Measurements from ENCODE around the gene DESI2. TPM values are rescaled to one million over a fixed set of nuclear protein-coding genes. Genes with fewer than 3 reads are reported as not detected.

DESI2 gene
- total RNA-seq, 3 donors from 2014 or later: 27.5 to 36.3 (median 31.1) TPM

DNA sequence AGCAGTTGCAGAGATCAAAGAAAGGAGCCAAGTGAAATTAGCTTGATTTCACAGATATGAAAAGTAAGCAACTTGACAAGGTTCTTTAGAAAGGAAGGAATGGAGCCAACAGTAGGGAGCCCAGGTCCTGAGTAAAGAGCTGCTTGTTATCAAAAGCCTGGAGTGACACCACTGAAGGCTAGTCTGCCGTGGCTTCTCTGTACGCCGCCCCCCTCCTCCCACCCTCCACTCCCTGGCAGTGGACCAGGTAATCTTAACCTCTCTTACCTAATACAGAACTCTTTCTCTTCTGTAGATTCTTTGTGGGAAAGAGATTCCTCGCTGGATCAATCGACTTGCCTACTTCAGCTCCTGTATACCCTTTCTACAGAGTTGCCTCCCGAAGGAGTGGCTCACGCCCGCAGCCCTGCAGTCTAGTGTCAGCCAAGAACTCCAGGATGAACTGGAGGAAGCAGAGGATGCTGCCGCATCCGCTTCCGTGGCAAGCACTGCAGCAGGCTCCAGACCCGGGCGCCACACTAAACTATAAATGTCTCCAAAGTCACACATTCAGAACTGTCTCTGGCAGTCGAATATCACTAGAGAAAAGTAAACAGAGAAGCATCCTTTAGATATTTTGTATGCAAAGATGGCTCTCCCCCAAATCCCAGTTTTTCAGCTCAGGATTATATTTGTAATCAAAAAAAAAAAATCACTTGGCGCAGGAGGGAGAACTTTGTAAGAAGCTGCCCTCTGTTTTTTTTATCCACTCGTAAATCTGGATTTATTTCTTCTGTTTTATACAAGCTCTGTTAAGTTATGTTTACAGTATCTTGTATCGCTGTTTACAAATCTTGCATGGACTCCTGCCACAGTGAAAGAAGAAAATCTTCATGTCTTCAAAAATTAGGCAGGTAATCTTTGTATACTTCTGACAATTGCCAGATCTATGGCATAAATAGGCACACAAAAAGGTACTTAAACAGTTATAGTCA lies 52.6 kb downstream of the DESI2 start:
- Histone ChIP-seq H3K9me3 (no peaks in the 10 kb centered on the region), H3K27me3 (no peaks in the 10 kb centered on the region), H3K4me1 (no peaks in the 10 kb centered on the region), H3K36me3 (no peaks in the 10 kb centered on the region), H3K4me3 (no peak overlapping the region), H3K27ac (no peak overlapping the region)
- intact Hi-C loops (cut with DNase I; ENCODE audit: low total_unique reads): loop anchor here (5.0 kb wide), 1 partner anchor 408 kb away; no protein-coding TSS in a partner anchor
- TF ChIP-seq, protein P1, sequence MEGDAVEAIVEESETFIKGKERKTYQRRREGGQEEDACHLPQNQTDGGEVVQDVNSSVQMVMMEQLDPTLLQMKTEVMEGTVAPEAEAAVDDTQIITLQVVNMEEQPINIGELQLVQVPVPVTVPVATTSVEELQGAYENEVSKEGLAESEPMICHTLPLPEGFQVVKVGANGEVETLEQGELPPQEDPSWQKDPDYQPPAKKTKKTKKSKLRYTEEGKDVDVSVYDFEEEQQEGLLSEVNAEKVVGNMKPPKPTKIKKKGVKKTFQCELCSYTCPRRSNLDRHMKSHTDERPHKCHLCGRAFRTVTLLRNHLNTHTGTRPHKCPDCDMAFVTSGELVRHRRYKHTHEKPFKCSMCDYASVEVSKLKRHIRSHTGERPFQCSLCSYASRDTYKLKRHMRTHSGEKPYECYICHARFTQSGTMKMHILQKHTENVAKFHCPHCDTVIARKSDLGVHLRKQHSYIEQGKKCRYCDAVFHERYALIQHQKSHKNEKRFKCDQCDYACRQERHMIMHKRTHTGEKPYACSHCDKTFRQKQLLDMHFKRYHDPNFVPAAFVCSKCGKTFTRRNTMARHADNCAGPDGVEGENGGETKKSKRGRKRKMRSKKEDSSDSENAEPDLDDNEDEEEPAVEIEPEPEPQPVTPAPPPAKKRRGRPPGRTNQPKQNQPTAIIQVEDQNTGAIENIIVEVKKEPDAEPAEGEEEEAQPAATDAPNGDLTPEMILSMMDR (IDR thresholded peaks at IDR 0.05): no peak
- no peak for TF ChIP-seq POLR2A (IDR thresholded peaks at IDR 0.05)
- DNase-seq (ENCODE audit: low spot score in 2 of 2): no peak

DNA sequence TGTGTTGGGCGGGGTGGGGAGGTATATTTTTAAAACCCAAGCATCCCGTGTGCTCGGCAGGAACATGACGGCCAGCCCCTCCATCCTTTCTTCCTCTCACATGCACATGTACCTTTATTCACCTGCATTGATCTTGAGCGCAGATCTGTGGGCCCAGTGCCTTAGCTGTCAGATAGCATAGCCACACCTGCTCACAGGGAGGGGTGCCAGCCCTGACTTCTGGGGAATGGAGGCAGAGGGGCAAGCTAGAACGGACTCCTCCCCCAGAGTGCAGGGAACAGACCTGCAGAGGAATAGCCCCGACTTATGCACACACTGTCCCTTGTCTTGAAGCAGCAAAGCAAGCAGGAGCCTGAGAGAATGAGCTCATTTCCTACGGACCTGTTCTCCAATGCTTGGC lies 56.1 kb downstream of the DESI2 start:
- TF ChIP-seq, protein P1 (IDR thresholded peaks at IDR 0.05): no peak
- TF ChIP-seq POLR2A (IDR thresholded peaks at IDR 0.05) (no peak), POLR2AphosphoS5 (IDR thresholded peaks at IDR 0.05) (no peak)
- Histone ChIP-seq H3K27me3 (no peaks in the 10 kb centered on the region), H3K27ac (no peak overlapping the region), H3K9me3 (no peaks in the 10 kb centered on the region), H3K4me1 (no peaks in the 10 kb centered on the region), H3K36me3 (no peaks in the 10 kb centered on the region), H3K4me3 (no peak overlapping the region)
- DNase-seq (ENCODE audit: low spot score in 2 of 2): no peak
- intact Hi-C loops (cut with DNase I; ENCODE audit: low total_unique reads): loop anchor here (5.0 kb wide), 1 partner anchor 412 kb away; no protein-coding TSS in a partner anchor

DNA sequence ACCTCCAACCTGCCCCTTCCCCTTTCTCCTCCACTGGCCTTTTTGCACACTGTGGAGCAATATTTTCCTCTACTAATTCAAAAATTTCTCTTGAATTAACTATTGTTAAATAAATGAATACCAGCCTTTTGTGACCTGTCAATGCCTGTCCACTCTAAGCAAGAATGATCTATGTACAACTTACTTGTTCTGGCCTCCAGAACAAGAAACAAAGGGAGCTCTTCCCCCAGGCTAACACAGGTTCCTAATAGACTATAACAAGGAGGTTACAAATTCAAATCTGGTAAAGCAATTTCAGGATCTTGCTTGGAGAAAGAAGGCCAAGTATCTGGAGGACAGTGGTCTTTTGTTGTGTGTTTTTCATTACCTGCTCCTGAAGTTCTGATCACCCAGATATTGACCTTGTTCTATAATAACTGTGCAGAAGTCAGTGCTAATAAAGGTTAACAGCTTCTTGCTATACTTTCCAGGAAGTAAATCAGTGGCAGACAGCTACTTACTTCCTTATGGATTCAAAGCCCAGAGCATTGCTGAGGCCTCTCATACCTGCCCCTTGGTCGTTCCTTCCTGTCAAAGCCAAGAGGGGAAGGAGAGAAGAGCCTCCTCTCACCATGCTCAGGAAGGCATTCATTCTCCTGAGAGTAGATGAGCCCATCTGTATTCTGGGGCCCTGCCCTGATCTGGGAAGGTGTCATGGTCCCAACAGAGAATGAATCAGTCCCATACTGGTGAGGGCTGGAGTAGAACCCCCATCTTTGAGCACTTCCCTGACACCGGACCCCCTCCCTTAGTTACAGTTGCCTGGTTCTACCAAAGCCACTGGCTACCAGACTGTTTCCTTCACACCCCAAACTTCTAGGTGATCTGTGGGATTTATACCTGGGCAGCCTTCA lies 56.8 kb downstream of the DESI2 start:
- Histone ChIP-seq H3K4me3 (no peak overlapping the region), H3K9me3 (no peaks in the 10 kb centered on the region), H3K36me3 (no peaks in the 10 kb centered on the region), H3K4me1 (no peaks in the 10 kb centered on the region), H3K27me3 (no peaks in the 10 kb centered on the region), H3K27ac (no peak overlapping the region)
- intact Hi-C loops (cut with DNase I; ENCODE audit: low total_unique reads): loop anchor here (5.0 kb wide), 1 partner anchor 412 kb away; no protein-coding TSS in a partner anchor
- no peak for TF ChIP-seq POLR2AphosphoS5 (IDR thresholded peaks at IDR 0.05)
- TF ChIP-seq, protein P1 (IDR thresholded peaks at IDR 0.05): no peak
- TF ChIP-seq POLR2A (IDR thresholded peaks at IDR 0.05): no peak
- no peak for DNase-seq (ENCODE audit: low spot score in 2 of 2)

DNA sequence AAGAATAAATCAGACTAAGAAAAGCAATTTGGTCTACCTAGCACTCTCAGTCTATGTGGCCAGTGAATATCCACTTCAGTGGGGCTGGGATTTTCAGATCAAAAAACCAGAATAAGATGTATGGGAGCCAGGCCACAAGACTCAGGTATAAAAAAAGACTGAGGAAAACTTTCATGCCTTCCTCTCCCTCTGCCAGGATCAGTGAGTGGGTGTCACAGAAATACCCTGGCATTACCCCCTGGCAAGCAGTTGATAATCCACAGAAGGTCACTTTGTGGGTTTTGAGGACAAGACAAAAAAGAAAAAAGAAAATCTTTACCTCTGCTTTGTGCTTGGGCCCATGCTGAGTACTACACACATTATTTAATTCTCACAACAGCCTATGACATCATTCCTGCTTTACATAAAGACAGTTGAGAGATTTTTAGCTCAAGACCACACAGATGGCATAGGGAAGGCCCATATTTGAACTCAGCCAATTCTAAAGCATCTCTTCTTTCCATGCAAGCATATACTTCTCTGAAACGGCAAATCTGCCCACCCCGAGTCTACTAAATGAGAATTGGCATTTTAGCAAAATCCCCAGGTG lies 57.6 kb downstream of the DESI2 start:
- no peak overlapping the region for H3K27ac ChIP-seq

More for the DNA sequence above, 57.6 kb downstream of the DESI2 start:
- H3K9me3 ChIP-seq: no peaks in the 10 kb centered on the region
- TF ChIP-seq POLR2AphosphoS5 (IDR thresholded peaks at IDR 0.05) (no peak), POLR2A (IDR thresholded peaks at IDR 0.05) (no peak)
- TF ChIP-seq, protein P1 (IDR thresholded peaks at IDR 0.05): no peak
- no peak for DNase-seq (ENCODE audit: low spot score in 2 of 2)
- H3K4me3 ChIP-seq: no peak overlapping the region
- H3K27me3 ChIP-seq: no peaks in the 10 kb centered on the region
- H3K4me1 ChIP-seq: no peaks in the 10 kb centered on the region
- H3K36me3 ChIP-seq: no peaks in the 10 kb centered on the region
- intact Hi-C loops (cut with DNase I; ENCODE audit: low total_unique reads): no loop called here

Data from breast epithelium (tissue), 4 donors.